HEK293 (cell line): Measurements from ENCODE around the gene KLC3.

Experiments
- CTCF ChIP-seq: fragments of 450-650 bp; formaldehyde crosslinking; IDR thresholded peaks from 2 replicates; pipeline ENCODE4 v1.5.1; 2016; ENCODE audit warnings: missing biosample characterization, missing genetic modification characterization
- KLF10 ChIP-seq: fragments of 450-650 bp; IDR thresholded peaks from 2 replicates; pipeline ENCODE4 v1.5.1; 2018; ENCODE audit warnings: missing biosample characterization, mild to moderate bottlenecking, missing genetic modification characterization
- MZF1 ChIP-seq: fragments of 450-650 bp; formaldehyde crosslinking; IDR thresholded peaks from 2 replicates; pipeline ENCODE4 v1.5.1; 2017; ENCODE audit warnings: missing biosample characterization, missing genetic modification characterization, borderline replicate concordance
- YY1 ChIP-seq: fragments of 450-650 bp; formaldehyde crosslinking; IDR thresholded peaks from 2 replicates; pipeline ENCODE4 v1.5.1; 2018; ENCODE audit warnings: missing biosample characterization, missing genetic modification characterization
- ZNF132 ChIP-seq: fragments of 450-650 bp; formaldehyde crosslinking; IDR thresholded peaks from 2 replicates; pipeline ENCODE4 v1.5.1; 2017; ENCODE audit warnings: missing biosample characterization, missing genetic modification characterization, borderline replicate concordance
- ZNF146 ChIP-seq: fragments of 450-650 bp; formaldehyde crosslinking; IDR thresholded peaks from 2 replicates; pipeline ENCODE4 v1.5.1; 2016; ENCODE audit warnings: missing biosample characterization, missing genetic modification characterization
- ZNF354C ChIP-seq: fragments of 450-650 bp; formaldehyde crosslinking; IDR thresholded peaks from 2 replicates; pipeline ENCODE4 v1.5.1; 2016; ENCODE audit warnings: missing biosample characterization, missing genetic modification characterization, low read depth, borderline replicate concordance
- ZNF558 ChIP-seq: fragments of 450-650 bp; formaldehyde crosslinking; IDR thresholded peaks from 2 replicates; pipeline ENCODE4 v1.5.1; 2016; ENCODE audit warnings: missing biosample characterization, missing genetic modification characterization
- ZNF629 ChIP-seq: fragments of 450-650 bp; formaldehyde crosslinking; IDR thresholded peaks from 2 replicates; pipeline ENCODE4 v1.5.1; 2017; ENCODE audit warnings: missing biosample characterization, missing genetic modification characterization
- ZNF747 ChIP-seq: fragments of 450-650 bp; formaldehyde crosslinking; IDR thresholded peaks from 2 replicates; pipeline ENCODE4 v1.5.1; 2016; ENCODE audit warnings: missing biosample characterization, missing genetic modification characterization
- TF ChIP-seq, protein P1 (sequence below): IDR thresholded peaks from 2 replicates; pipeline ENCODE4 v1.6.1; 2011; ENCODE audit warnings: mild to moderate bottlenecking, low read depth, low read length, borderline replicate concordance

DNA sequence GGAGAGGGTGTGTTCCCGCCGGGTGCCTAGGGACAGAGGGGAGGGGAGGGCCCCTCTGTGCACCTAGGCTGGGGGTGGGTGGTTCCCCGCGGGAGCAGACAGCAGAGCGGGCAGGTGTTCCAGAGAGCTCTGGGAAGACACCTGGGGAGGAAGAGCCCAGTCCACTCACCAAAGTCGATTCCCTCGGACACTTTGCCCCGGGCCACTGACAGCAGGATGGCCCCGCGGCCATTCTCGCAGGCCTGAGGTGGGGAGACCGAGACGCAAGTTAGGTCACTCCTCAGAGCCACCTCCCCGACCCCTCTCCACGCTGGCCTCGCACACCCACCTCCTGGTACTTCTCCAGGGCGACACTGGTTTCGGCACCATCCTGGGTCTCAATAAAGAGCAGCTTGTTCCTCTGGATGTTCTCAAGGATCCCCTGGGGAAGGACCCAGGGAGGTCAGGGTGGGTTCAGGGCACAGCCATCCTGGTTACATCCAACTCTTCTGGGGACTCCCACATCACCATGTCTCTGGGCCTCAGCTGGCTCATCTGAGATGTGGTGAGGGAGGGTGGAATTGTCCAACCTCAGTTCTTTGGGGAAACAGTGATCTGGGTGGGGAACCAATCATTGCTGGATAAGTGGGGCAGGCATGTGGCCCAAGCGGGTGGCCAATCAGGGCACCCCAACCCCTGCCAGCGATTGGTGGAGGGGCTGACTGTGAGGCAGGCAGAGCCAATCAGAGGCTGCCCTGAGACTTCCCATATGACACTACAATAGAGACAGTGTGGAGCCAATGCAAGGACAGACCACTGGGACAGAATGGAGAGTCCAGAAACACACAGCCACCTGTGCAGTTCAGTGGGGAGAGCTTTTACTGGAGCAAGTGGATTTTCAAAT lies 12.6 kb downstream of the KLC3 start:
- TF ChIP-seq CTCF (no peak), YY1 (tag by site-specific recombination) (no peak), ZNF747 (tag by site-specific recombination) (no peak), ZNF629 (tag by site-specific recombination) (no peak), ZNF354C (tag by site-specific recombination) (no peak), ZNF558 (no peak), ZNF132 (tag by site-specific recombination) (no peak), MZF1 (tag by site-specific recombination) (no peak), KLF10 (tag by site-specific recombination) (no peak), ZNF146 (tag by site-specific recombination) (no peak)
- TF ChIP-seq, protein P1, sequence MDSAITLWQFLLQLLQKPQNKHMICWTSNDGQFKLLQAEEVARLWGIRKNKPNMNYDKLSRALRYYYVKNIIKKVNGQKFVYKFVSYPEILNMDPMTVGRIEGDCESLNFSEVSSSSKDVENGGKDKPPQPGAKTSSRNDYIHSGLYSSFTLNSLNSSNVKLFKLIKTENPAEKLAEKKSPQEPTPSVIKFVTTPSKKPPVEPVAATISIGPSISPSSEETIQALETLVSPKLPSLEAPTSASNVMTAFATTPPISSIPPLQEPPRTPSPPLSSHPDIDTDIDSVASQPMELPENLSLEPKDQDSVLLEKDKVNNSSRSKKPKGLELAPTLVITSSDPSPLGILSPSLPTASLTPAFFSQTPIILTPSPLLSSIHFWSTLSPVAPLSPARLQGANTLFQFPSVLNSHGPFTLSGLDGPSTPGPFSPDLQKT, result no peak
